ENCODE measurements around the gene KIF14.
"Not testable (repeated sequence)": the region's sequence is repeated elsewhere in the genome, so short reads cannot be mapped to it uniquely, and the experiment has no call there.

Gene KIF14

GRCh38 chr1:200546577-200546976, 74.0 kb downstream of the KIF14 start:
- no peak for DNase-seq (ENCODE audit: low read depth)

GRCh38 chr1:200542162-200542561, 78.4 kb downstream of the KIF14 start:
- DNase-seq (ENCODE audit: low read depth), result no peak

GRCh38 chr1:200540281-200540680, 80.3 kb downstream of the KIF14 start:
- no peak for DNase-seq (ENCODE audit: low read depth)

GRCh38 chr1:200538179-200538578, 82.4 kb downstream of the KIF14 start:
- DNase-seq (ENCODE audit: low read depth), result no peak

GRCh38 chr1:200535605-200536004, 84.9 kb downstream of the KIF14 start:
- DNase-seq (ENCODE audit: low read depth), result no peak

- no peak for DNase-seq (ENCODE audit: low read depth)
These were observed 89.8 kb downstream of the KIF14 start for GRCh38 chr1:200530623-200531261.

- DNase-seq (ENCODE audit: low read depth), result no peak
These were observed 91.5 kb downstream of the KIF14 start for GRCh38 chr1:200528858-200529606.

- no peak for DNase-seq (ENCODE audit: low read depth)
These were observed 92.9 kb downstream of the KIF14 start for GRCh38 chr1:200527670-200528069.

GRCh38 chr1:200526709-200527612, 93.6 kb downstream of the KIF14 start:
- DNase-seq (ENCODE audit: low read depth), result no peak

GRCh38 chr1:200525090-200525987, 95.2 kb downstream of the KIF14 start:
- no peak for DNase-seq (ENCODE audit: low read depth)

- not testable (repeated sequence) for DNase-seq (ENCODE audit: low read depth)
These were observed 96.0 kb downstream of the KIF14 start for GRCh38 chr1:200524551-200524950.

GRCh38 chr1:200524092-200524491, 96.5 kb downstream of the KIF14 start:
- no peak for DNase-seq (ENCODE audit: low read depth)

- DNase-seq (ENCODE audit: low read depth), result no peak
These were observed 99.8 kb downstream of the KIF14 start for GRCh38 chr1:200520735-200521134.

GRCh38 chr1:200518524-200518923, 102.0 kb downstream of the KIF14 start:
- no peak for DNase-seq (ENCODE audit: low read depth)

- no peak for DNase-seq (ENCODE audit: low read depth)
These were observed 108.4 kb downstream of the KIF14 start for GRCh38 chr1:200512191-200512590.

- peak; percentile 68 for DNase-seq (ENCODE audit: low read depth)
These were observed 110.3 kb downstream of the KIF14 start for GRCh38 chr1:200510228-200510623.

- DNase-seq (ENCODE audit: low read depth), result no peak
These were observed 114.1 kb downstream of the KIF14 start for GRCh38 chr1:200506471-200506870.

GRCh38 chr1:200505257-200505656, 115.3 kb downstream of the KIF14 start:
- no peak for DNase-seq (ENCODE audit: low read depth)
